SHP77 (cell line): ENCODE data around the gene RNF157.
"Not testable (repeated sequence)": the region's sequence is repeated elsewhere in the genome, so short reads cannot be mapped to it uniquely, and the experiment has no call there.

Source experiments
- DNase-seq, 2 experiments: peaks; one replicate each; lab custom pipeline; 2025; lab: John Stamatoyannopoulos, UW

Gene RNF157

DNA sequence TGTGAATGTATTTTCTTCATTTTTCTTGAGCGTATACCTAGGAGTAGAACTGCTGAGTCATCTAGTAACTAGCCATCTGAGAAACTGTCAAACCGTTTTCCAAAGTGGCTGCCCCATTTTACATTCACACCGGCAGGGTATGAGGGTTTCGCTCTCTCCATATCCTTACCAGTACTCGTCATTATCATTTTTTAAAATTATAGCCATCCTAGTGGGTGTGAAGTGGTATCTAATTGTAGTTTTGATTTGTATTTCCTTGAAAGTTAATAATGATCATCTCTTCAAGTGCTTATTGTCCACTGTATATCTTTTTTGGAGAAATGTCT is 6.0 kb downstream of the RNF157 start:
- no peak for DNase-seq

DNA sequence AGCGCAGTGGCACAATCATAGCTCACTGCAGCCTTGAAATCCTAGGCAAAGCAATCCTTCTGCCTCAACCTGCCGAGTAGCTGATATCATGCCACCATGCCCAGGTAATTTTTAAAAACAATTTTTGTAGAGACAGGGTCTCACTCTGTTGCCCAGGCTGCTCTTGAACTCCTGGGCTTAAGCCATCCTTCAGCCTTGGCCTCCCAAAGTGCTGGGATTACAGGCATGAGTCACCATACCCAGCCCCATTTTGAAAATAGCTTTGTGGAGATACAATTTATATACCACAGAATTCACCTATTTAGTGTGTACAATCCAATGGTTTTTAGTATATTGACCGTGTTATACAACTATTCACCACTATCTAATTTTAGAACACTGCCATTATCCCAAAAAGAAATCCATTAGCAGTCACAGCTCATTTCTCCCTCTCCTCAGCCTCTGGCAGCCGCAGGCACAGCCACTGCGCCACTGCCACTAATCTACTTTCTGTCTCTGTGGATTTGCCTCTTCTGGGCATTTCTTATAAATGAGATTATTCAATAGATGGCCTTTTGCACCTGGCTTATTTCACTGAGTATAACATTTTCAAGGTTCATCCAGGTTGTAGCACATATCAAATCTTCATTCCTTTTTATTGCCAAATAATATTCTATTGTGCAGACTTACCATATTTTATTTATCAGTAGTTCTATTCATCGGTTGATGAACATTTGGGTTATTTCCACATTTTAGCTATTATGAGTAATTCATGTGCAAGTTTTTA is 6.5 kb downstream of the RNF157 start:
- DNase-seq: no peak

DNA sequence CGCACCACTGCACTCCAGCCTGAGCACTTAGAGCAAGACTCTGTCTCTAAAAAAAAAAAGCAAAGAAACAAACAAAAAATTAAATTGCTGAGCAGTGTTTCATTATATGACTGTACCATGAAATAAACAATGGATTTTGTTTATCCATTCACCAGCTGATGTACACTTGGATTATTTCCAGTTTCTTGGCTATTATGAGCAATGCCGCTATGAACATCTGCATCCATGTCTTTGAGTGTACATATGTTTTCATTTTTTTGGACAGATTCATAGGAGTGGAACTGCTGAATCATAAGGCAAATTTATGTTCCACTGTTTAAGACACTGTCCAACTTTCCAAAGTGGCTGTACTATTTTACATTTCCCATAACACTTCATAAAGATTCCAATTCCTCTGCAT is 8.0 kb downstream of the RNF157 start:
- DNase-seq: no peak

GRCh38 chr17:76226749-76227148 is 13.5 kb downstream of the RNF157 start:
- not testable (repeated sequence) for DNase-seq

DNA sequence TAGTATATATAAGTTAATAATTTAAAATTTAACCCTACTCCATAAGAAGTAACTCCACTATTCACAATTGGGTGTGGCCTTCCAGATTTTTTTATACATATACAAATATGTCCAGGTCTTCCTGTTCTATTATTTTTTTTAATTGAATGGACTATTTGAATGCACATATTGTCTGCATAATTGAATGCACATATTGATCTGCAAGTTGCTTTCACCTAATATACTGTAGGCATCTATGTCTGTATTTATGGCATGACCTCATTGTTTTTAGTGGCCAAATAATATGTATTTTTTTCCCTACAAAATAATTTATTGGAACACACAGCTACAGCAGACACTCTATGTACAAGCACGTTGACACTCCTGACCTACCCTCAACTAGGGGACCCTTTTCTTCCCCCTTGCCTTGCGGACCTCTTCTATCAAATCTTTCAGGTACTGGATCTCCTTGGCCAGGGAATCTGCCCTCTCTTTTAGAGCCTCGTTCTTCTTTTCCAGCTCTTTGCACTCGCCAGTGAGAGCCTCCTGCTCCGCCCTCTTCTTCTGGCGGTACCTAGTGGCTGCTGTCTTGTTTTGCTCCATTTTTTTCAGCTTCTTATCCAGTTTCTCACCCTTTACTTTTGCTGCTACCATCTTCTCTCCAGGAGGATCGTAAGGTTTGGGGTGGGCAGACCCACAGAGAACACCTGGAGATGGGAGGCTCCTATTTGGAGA is 14.8 kb downstream of the RNF157 start:
- DNase-seq: not testable (repeated sequence)

DNA sequence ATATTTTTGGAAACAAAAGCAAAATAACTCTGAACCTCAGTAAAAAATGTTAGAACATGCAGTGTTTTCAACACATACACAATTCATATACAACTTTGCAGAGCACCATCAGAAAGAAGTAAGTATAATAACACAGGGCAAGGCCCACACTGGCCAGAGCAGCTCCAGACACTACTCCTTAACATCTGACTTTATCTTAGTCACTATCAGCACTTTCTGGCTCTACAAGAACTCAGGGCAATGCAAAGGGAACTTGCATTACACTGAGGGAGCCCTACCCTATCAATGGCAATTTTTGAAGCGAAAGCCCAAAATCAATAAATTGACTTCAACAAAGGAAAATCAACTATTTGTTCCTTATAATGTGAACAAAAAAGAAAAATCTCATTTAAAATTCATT is 16.5 kb downstream of the RNF157 start:
- no peak for DNase-seq

- DNase-seq: no peak
These were observed 20.5 kb downstream of the RNF157 start for GRCh38 chr17:76219670-76220383.

- no peak for DNase-seq
These were observed 23.2 kb downstream of the RNF157 start for GRCh38 chr17:76217081-76217480.

DNA sequence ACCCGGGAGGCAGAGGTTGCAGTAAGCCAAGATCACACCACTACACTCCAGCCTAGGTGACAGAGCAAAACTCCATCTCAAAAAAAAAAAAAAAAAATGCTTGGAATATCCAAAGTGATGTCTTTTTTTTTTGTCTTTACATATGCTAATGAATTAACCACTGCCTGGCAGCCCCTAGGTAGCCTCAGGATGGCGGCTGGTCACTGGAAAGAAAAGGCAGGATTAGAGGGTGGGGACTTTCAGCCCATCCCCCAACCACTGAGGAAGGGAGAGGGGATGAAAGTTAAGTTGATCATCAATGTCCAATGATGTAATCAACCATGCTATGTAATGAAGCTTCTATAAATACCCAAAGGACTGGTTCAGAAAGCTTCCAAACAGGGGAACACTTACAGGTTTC is 26.8 kb downstream of the RNF157 start:
- no peak for DNase-seq

- no peak for DNase-seq
These were observed 32.2 kb downstream of the RNF157 start for GRCh38 chr17:76208120-76208519.

DNA sequence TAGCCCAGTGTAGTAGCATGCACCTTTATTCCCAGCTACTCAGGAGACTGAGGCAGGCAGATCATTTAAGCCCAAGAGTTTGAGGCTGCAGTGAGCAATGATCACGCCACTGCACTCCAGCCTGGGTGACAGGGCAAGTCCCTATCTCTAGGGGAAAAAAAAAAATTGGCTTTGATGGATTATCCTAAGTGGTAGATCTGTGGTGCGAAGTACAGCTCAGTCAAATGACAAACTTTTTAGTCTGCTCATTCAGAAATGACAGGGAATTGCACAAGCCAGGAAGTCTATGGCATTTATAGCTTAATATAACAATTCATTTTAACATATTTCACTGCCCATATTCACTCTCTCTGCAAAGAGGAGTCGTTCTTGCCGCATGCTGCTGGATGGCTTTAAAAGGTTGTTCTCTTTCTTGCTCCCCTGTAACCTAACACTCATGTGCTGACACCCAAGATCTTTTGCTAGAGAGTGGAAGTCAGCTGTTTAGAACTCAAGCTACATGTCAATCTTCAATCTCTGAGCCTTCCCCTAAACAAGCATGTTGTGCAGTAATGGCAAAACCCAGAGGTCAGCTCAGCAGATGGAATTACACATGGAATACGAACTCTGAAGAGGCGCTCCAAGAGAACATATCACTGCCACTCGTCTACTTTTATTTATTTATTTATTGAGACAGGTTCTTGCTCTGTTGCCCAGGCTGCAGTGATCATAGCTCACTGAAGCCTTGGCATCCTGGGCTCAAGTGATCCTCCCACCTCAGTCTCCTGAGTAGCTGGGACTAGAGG is 32.8 kb downstream of the RNF157 start:
- DNase-seq: no peak

GRCh38 chr17:76205542-76206144 is 34.6 kb downstream of the RNF157 start:
- not testable (repeated sequence) for DNase-seq

GRCh38 chr17:76204277-76204676 is 36.0 kb downstream of the RNF157 start:
- DNase-seq: no peak

DNA sequence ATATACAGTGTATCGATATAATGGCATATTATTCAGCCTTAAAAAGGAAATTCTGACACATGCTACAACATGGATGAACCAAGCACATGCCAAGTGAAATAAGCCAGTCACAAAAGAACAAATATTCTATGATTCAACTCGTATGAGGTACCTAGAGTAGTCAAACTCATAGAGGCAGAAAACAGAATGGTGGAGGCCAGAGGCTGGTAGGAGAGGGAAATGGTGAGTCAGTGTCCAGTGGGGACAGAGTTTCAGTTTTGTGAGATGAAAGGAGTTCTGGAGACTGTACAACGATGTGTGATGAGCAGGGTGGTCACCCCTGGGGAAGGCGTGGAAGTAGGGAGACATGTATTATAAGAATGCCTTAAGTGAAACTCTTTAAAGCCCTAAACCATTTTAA is 39.9 kb downstream of the RNF157 start:
- DNase-seq: no peak

GRCh38 chr17:76199469-76199868 is 40.8 kb downstream of the RNF157 start:
- DNase-seq: no peak

DNA sequence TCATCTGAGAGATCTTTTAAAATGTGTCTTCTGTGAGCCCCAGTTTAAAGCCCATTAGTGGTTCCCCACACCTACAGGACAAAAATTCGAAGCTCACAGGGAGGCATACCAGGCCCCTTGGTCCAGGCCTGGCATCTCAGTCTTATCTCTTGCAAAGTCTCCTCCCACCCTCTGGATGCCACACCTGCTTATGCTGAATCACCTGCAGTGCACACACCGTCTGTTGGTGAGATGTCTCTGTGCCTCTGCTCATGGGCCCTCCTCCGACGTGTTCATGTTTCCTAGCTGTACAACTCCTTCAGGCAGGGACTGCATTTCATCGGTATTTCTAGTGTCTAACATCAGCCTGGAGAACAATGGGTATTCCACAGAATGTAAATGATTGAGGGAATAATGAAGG is 41.6 kb downstream of the RNF157 start:
- no peak for DNase-seq

GRCh38 chr17:76197911-76198310 is 42.4 kb downstream of the RNF157 start:
- DNase-seq: no peak

DNA sequence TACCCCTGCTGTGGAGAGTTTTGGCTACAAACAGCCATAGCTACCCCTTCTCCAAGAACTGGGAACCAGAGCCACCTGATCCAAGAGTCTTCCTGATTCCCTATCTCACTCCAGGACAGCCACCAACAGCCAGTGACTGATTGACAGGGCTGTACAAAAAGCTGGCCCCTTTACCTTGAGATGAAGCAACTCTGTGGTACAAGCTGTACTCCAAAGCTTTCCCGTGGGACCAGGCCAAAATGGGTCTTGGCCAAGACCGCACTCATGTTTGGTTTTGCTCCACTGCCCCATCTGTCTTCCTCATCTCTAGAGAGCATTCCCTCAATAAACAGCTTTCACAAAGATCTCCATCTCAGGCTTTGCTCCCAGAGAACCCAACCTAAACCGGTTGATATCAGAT is 43.6 kb downstream of the RNF157 start:
- no peak for DNase-seq

- DNase-seq: no peak
These were observed 44.8 kb downstream of the RNF157 start for GRCh38 chr17:76195281-76196096.

DNA sequence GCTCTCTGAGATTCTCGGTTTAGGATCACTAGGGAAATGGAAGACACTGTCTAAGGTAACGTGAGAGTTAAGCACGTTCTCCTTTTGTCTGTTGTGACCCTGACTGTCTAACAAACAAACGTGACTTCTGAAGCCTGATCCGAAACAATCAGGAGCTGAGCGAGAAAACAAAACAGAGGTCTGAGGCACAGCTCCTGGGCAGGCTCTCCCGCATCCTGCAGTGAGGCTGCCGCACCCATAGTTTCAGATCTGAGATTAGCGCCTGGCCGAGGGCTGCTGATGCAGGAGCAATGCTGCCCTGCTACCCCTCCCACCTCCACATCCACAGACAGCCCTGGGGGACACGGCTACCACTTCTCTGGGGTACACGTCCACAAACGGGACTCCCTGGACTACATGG is 46.7 kb downstream of the RNF157 start:
- DNase-seq: no peak

DNA sequence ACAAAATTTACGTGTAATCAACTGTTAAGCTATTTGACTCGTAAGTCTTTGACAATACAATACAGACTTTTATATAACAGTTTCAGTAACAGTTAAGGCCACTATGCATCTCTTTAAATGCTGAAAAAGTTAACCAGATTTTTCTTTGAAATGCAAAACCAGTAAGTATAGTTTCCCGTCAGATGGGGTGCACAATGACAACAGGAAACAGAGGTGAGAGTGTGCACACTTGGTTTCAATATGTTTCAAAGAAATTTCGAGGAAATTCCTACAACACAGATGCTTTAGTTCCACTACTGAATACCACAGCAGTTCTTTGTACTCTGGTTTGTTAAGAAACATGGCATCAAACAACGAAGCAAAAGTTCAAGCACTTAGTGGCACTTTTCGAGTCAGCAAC is 48.4 kb downstream of the RNF157 start:
- DNase-seq: no peak
